IMR-90 (cell line): ENCODE results near the gene MAB21L3. TPM values are rescaled to one million over a fixed set of nuclear protein-coding genes. Genes with fewer than 3 reads are reported as not detected.

ENCODE experiments used
- ATAC-seq: fragments of 200-7000 bp; cut with Tn5 transposase; 2 replicates; pipeline ENCODE4 v1.9.1; 2020; ENCODE audit warnings: low read depth, mild to moderate bottlenecking, moderate library complexity
- BruUV-seq: library from RNA; stranded (reverse); fragments of 400-500 nt; replicated peaks from 2 replicates; lab custom pipeline; 2021; lab: Mats Ljungman, UMichigan
- CTCF ChIA-PET: fragments of 300-600 bp; formaldehyde crosslinking; extraction: SDS; loops from one replicate; lab custom pipeline; 2021; ENCODE audit warnings: antibody characterized with exemption; lab: Yijun Ruan, JAX
- POLR2A ChIA-PET: fragments of 300-600 bp; sonication (Branson Sonifier 250); formaldehyde crosslinking; loops from one replicate; lab custom pipeline; 2022; ENCODE audit warnings: antibody characterized with exemption; ENCODE audit not compliant: unreplicated experiment; lab: Charles Lee
- DNase-seq: peaks from one replicate; pipeline ENCODE4 v3.0.0; 2013
- H2AFZ ChIP-seq: replicated peaks from 2 replicates; pipeline ENCODE3; 2013; ENCODE audit warnings: low read length, mild to moderate bottlenecking; ENCODE audit not compliant: poor library complexity
- H2AK5ac ChIP-seq: 2 replicates; pipeline ENCODE4 v1.6.1; 2013; ENCODE audit warnings: low read depth, low read length, inconsistent platforms
- H2AK9ac ChIP-seq: replicated peaks from 2 replicates; pipeline ENCODE3; 2013; ENCODE audit warnings: mild to moderate bottlenecking, low read depth, low read length, moderate library complexity; ENCODE audit not compliant: poor library complexity
- H2BK120ac ChIP-seq: 2 replicates; pipeline ENCODE4 v1.6.1; 2013; ENCODE audit warnings: low read depth, low read length, inconsistent platforms
- H2BK15ac ChIP-seq: 3 replicates; pipeline ENCODE4 v1.6.1; 2013; ENCODE audit warnings: low read depth, low read length, inconsistent platforms
- H2BK20ac ChIP-seq: 2 replicates; pipeline ENCODE4 v1.6.1; 2013; ENCODE audit warnings: low read depth, mild to moderate bottlenecking, inconsistent platforms, low read length, moderate library complexity
- H2BK5ac ChIP-seq: 2 replicates; pipeline ENCODE4 v1.6.1; 2013; ENCODE audit warnings: mild to moderate bottlenecking, low read depth, low read length, inconsistent platforms; ENCODE audit not compliant: poor library complexity, severe bottlenecking
- H3K14ac ChIP-seq: replicated peaks from 2 replicates; pipeline ENCODE4 v1.6.1; 2013; ENCODE audit warnings: low read depth, low read length, inconsistent platforms
- H3K18ac ChIP-seq: 2 replicates; pipeline ENCODE4 v1.6.1; 2013; ENCODE audit warnings: low read depth, low read length, control low read depth
- H3K23ac ChIP-seq: 2 replicates; pipeline ENCODE4 v1.6.1; 2013; ENCODE audit warnings: low read depth, low read length, inconsistent platforms
- H3K27ac ChIP-seq: 2 replicates; pipeline ENCODE4 v1.5.1; 2013; ENCODE audit warnings: mild to moderate bottlenecking, control low read depth, low read length; ENCODE audit not compliant: insufficient read depth
- H3K27me3 ChIP-seq: 2 replicates; pipeline ENCODE4 v1.6.1; 2013; ENCODE audit warnings: low read length; ENCODE audit not compliant: control insufficient read depth, insufficient read depth
- H3K36me3 ChIP-seq: 2 replicates; pipeline ENCODE4 v1.6.1; 2013; ENCODE audit warnings: low read length, mixed read lengths; ENCODE audit not compliant: control insufficient read depth, insufficient read depth
- H3K4ac ChIP-seq: 2 replicates; pipeline ENCODE4 v1.6.1; 2013; ENCODE audit warnings: low read depth, low read length, inconsistent platforms
- H3K4me1 ChIP-seq: 2 replicates; pipeline ENCODE4 v1.6.1; 2013; ENCODE audit warnings: low read length, mixed read lengths; ENCODE audit not compliant: control insufficient read depth, insufficient read depth
- H3K4me2 ChIP-seq: 2 replicates; pipeline ENCODE4 v1.6.1; 2013; ENCODE audit warnings: low read depth, mild to moderate bottlenecking, control low read depth, low read length, moderate library complexity
- H3K4me3 ChIP-seq: 2 replicates; pipeline ENCODE4 v1.5.1; 2013; ENCODE audit warnings: low read depth, mild to moderate bottlenecking, control low read depth, low read length, moderate library complexity; ENCODE audit not compliant: insufficient read depth
- H3K56ac ChIP-seq: 2 replicates; pipeline ENCODE4 v1.6.1; 2013; ENCODE audit warnings: low read length, inconsistent platforms; ENCODE audit not compliant: insufficient read depth; ENCODE audit errors: extremely low read depth
- H3K79me1 ChIP-seq, 2 experiments: 2 replicates each; pipeline ENCODE4 v1.6.1; 2013; ENCODE audit warnings: low read length in 2 of 2, inconsistent platforms in 1 of 2, low read depth in 1 of 2
- H3K9ac ChIP-seq: 2 replicates; pipeline ENCODE4 v1.6.1; 2013; ENCODE audit warnings: low read depth, low read length, control low read depth
- H3K9me1 ChIP-seq: 2 replicates; pipeline ENCODE4 v1.6.1; 2013; ENCODE audit warnings: low read length, inconsistent platforms; ENCODE audit not compliant: insufficient read depth
- H3K9me3 ChIP-seq: 2 replicates; pipeline ENCODE4 v1.6.1; 2013; ENCODE audit warnings: low read length; ENCODE audit not compliant: control insufficient read depth, insufficient read depth
- H4K20me1 ChIP-seq: 2 replicates; pipeline ENCODE4 v1.6.1; 2013; ENCODE audit warnings: low read length, inconsistent platforms; ENCODE audit not compliant: insufficient read depth
- H4K5ac ChIP-seq: 2 replicates; pipeline ENCODE4 v1.6.1; 2013; ENCODE audit warnings: mild to moderate bottlenecking, low read depth, low read length, control low read depth
- H4K8ac ChIP-seq, 2 experiments: 2 replicates each; pipeline ENCODE4 v1.6.1; 2013; ENCODE audit warnings: low read depth in 2 of 2, low read length in 2 of 2, control low read depth in 1 of 2, inconsistent platforms in 1 of 2
- H4K91ac ChIP-seq: 2 replicates; pipeline ENCODE4 v1.6.1; 2013; ENCODE audit warnings: low read depth, low read length, inconsistent platforms; ENCODE audit not compliant: insufficient read depth
- RFX5 ChIP-seq: IDR thresholded peaks from 2 replicates; pipeline ENCODE4 v1.8.0; 2012; ENCODE audit warnings: low read depth, mild to moderate bottlenecking, low read length, moderate library complexity
- WGBS, 2 experiments: methylation state at CpG; one replicate each; pipeline versions ENCODE4 v1.1.5 to v1.1.7; 2013; ENCODE audit warnings: missing lambda C conversion rate in 2 of 2; ENCODE audit not compliant: insufficient read length in 1 of 2; ENCODE audit errors: extremely low coverage in 2 of 2; 5-methylcytosine and 5-hydroxymethylcytosine counted together
- dilution Hi-C: fragments of 300-500 bp; cut with HindIII; formaldehyde crosslinking; loops from one replicate; pipeline ENCODE4 v1.14.3; 2018; ENCODE audit warnings: low sequenced_read_pairs; ENCODE audit not compliant: unreplicated experiment
- in situ Hi-C: fragments of 300-500 bp; cut with MboI; formaldehyde crosslinking; loops from 3 replicates; pipeline ENCODE4 v1.14.3; 2019; ENCODE audit warnings: low sequenced_read_pairs, inconsistent platforms, mixed read lengths
- intact Hi-C: fragments of 100-400 bp; cut with micrococcal nuclease; formaldehyde crosslinking; loops from 2 replicates; pipeline ENCODE4 v1.10.0; 2022
- polyA plus RNA-seq, 3 experiments: library from polyadenylated mRNA; depleted of rRNA; stranded (reverse); fragments of >200 nt; gene quantifications; 2 replicates each; pipeline ENCODE4 v1.2.3, GENCODE V29; 2012; ENCODE audit warnings: low replicate concordance in 1 of 3
- total RNA-seq: library from RNA; depleted of rRNA; stranded (reverse); fragments of >200 nt; gene quantifications from 2 replicates; pipeline ENCODE4 v1.2.3, GENCODE V29; 2012
- TF ChIP-seq, protein P1 (sequence below): conservative IDR thresholded peaks from 2 replicates; pipeline ENCODE4 v1.5.1; 2012; ENCODE audit warnings: mild to moderate bottlenecking, low read depth, low read length, improper control_type of control experiment

The MAB21L3 gene
- total and polyA plus RNA-seq, 2 of the 4 experiments (the other 2 are of a cell fraction), result not detected

DNA sequence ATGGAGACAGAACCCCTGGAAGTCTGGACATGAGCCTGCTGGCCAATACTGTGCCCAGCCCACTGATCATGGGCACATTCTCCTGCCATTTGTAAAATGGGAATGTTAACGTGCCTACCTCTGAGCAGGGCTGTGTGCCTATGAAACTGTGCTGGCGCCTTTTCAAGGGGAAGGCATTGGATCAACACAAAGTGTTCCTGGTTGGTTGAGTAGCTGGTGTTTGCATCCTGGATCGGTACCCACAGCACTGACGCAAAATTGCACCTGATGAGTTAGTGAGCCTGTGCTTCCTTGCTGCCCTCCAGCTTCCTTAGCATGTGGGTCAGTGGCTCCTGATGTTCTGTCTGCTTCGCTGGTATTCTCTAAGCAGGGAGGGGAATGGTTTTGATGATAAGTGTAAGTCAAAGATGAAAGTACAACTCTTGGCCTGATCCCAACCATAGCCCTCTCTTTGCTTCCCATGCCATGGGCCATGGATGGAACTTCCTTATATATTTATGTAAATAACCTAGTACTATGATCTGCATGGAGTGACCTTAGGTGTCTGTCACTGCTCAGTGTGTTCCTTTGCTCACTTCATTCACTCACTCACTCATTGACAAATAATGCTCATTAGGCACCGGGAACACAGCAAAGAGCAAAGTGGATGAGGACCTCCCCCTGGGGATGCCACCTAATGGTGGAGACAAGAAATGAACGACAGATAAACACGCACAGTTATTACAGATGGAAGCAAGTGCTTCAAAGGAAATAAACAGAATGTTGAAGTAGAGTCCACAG is 22.7 kb downstream of the MAB21L3 start:
- Histone ChIP-seq H2BK5ac (no peak overlapping the region), H3K56ac (no peak overlapping the region), H2BK20ac (no peak overlapping the region), H3K4me1 (no peaks in the 10 kb centered on the region), H3K4me3 (no peak overlapping the region), H3K4ac (no peak overlapping the region), H3K4me2 (no peak overlapping the region), H2AK5ac (no peak overlapping the region), H4K8ac (no peak overlapping the region), H3K23ac (no peak overlapping the region), H3K18ac (no peak overlapping the region), H4K5ac (no peak overlapping the region), H3K9me3 (no peaks in the 10 kb centered on the region), H3K14ac (no peak overlapping the region), H2AFZ (no peak overlapping the region), H3K9ac (no peak overlapping the region), H4K20me1 (no peaks in the 10 kb centered on the region), H3K27me3 (peaks cover 26% of the 10 kb centered on the region), H3K36me3 (no peaks in the 10 kb centered on the region), H2BK15ac (no peak overlapping the region), H2BK120ac (no peak overlapping the region), H3K79me1 (no peaks in the 10 kb centered on the region), H3K9me1 (no peaks in the 10 kb centered on the region), H3K27ac (no peak overlapping the region), H2AK9ac (no peak overlapping the region), H4K91ac (no peak overlapping the region)
- CTCF ChIA-PET, result no interaction called here
- dilution Hi-C loops, result no loop called here
- 75% methylated on average over 2 of the region's 8 CpGs; no CpG with 5 or more reads in 1 of the 2 experiments for WGBS, 2 experiments
- BruUV-seq, result no TSS peak
- intact Hi-C loops, result loop anchor here (10.0 kb wide), 1 partner anchor 441 kb away; the partner anchor contains the start of gene CD58
- DNase-seq (no peak), ATAC-seq (no peak)
- in situ Hi-C loops, result loop anchor here (10.0 kb wide), 1 partner anchor 361 kb away; no protein-coding TSS in a partner anchor
- TF ChIP-seq, protein P1, sequence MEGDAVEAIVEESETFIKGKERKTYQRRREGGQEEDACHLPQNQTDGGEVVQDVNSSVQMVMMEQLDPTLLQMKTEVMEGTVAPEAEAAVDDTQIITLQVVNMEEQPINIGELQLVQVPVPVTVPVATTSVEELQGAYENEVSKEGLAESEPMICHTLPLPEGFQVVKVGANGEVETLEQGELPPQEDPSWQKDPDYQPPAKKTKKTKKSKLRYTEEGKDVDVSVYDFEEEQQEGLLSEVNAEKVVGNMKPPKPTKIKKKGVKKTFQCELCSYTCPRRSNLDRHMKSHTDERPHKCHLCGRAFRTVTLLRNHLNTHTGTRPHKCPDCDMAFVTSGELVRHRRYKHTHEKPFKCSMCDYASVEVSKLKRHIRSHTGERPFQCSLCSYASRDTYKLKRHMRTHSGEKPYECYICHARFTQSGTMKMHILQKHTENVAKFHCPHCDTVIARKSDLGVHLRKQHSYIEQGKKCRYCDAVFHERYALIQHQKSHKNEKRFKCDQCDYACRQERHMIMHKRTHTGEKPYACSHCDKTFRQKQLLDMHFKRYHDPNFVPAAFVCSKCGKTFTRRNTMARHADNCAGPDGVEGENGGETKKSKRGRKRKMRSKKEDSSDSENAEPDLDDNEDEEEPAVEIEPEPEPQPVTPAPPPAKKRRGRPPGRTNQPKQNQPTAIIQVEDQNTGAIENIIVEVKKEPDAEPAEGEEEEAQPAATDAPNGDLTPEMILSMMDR, result 0 out of 2 replicates have a peak, but pooled peaks have one; percentile 16
- TF ChIP-seq RFX5, result no peak
- POLR2A ChIA-PET, result no interaction called here
